Fibroblast of the aortic adventitia (primary cell): Measurements from ENCODE around the gene CENPP. TPM values are rescaled to one million over a fixed set of nuclear protein-coding genes. Genes with fewer than 3 reads are reported as not detected.

Source experiments
- DNase-seq: peaks from one replicate; pipeline ENCODE4 v3.0.0-alpha.2; 2010; ENCODE audit warnings: low read depth
- H3K4me3 ChIP-seq: 2 replicates; pipeline ENCODE4 v1.5.1; 2011; ENCODE audit warnings: low read depth, mild to moderate bottlenecking, control low read depth, low read length, moderate library complexity
- total RNA-seq: library from RNA; depleted of rRNA; stranded (reverse); fragments of >200 nt; gene quantifications from 2 replicates; pipeline ENCODE4 v1.2.3, GENCODE V29; 2012; ENCODE audit warnings: low replicate concordance
- TF ChIP-seq, protein P1 (sequence below): IDR thresholded peaks from 2 replicates; pipeline ENCODE4 v1.5.1; 2011; ENCODE audit warnings: mild to moderate bottlenecking, low read length, control low read depth, inconsistent platforms; ENCODE audit not compliant: insufficient read depth

Gene CENPP
- total RNA-seq, 1 donor = 19.3 TPM

DNA sequence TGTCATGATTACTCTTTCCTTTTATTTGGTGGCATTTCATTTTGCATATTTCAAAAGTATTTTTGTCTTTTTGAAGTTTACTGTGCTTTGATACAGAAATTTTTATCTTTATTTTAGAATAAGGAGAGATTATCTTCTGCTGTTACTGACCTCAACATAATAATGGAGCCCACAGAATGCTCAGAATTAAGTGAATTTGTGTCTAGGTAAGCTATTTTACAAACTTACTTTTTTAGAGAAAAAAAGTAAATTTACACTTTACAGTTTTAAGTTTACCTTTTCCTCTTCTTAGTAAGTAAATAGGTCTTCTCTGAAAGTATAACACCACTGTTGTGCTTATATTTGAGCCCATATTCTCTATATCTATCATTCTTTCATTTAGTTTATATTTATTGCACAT, 19.8 kb downstream of the CENPP start:
- no peak overlapping the region for H3K4me3 ChIP-seq
- DNase-seq = no peak
- TF ChIP-seq, protein P1, sequence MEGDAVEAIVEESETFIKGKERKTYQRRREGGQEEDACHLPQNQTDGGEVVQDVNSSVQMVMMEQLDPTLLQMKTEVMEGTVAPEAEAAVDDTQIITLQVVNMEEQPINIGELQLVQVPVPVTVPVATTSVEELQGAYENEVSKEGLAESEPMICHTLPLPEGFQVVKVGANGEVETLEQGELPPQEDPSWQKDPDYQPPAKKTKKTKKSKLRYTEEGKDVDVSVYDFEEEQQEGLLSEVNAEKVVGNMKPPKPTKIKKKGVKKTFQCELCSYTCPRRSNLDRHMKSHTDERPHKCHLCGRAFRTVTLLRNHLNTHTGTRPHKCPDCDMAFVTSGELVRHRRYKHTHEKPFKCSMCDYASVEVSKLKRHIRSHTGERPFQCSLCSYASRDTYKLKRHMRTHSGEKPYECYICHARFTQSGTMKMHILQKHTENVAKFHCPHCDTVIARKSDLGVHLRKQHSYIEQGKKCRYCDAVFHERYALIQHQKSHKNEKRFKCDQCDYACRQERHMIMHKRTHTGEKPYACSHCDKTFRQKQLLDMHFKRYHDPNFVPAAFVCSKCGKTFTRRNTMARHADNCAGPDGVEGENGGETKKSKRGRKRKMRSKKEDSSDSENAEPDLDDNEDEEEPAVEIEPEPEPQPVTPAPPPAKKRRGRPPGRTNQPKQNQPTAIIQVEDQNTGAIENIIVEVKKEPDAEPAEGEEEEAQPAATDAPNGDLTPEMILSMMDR = no peak

DNA sequence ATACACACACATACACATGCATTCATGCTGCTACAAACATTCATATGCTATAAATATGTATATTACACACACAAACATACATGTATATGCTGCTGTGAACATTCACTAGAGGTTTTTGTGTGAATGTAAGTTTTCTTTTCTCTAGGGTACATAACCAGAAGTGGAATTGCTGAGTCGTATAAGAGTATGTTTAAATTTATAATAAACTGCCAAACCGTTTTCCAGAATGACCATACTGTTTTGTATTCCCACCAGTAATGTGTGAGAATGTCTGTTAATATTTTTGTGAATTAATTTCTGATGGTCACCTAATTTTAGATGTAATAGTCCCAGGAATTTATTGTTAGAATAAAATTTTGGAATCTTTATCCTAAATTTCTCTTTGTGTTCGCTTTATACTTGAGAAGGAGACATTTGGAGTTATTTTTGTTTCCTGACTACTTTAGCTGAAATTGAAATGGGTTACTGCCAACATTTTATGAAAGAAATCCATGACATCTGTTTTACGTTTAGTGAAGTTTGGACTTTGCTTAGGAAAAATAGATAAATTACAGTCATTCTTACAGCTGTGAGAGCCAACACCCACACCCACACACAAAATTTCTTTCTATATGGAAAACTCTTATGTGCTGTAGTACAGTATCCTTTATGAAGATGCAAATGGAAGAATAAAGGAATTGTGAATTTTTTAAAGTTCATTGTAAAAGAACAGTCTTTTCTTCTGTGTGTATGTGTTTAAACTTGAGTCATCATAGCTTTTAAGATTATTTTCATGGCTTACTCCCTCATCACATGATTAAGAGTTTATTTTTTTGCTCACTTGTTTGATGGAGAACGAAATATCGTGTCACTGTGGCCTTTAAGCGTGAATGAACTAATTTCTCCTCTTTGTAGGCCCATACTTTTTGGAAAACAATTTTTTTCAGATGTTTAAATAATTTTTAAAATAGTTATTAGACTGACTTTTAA, 24.3 kb downstream of the CENPP start:
- peak; percentile 93 for DNase-seq
- H3K4me3 ChIP-seq = no peak overlapping the region
- TF ChIP-seq, protein P1 = no peak

DNA sequence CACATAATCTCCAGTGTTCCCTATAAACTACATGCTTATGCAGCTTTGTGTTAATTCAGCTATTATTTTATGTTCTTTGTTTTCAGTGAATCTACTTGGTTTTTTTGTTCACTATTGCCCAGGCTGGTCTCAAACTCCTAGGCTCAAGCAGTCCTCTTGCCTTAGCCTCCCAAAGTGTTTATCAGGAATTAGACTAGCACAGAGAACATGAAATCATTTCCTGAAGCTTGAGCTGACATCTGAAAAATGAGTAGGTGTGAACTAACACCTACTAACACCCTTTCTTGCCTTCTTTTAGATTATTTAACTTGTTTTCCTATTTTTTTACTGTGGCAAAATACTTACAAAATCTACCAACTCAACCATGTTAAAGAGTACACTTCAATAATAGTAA, 25.0 kb downstream of the CENPP start:
- no peak for DNase-seq
- TF ChIP-seq, protein P1 = no peak
- no peak overlapping the region for H3K4me3 ChIP-seq

DNA sequence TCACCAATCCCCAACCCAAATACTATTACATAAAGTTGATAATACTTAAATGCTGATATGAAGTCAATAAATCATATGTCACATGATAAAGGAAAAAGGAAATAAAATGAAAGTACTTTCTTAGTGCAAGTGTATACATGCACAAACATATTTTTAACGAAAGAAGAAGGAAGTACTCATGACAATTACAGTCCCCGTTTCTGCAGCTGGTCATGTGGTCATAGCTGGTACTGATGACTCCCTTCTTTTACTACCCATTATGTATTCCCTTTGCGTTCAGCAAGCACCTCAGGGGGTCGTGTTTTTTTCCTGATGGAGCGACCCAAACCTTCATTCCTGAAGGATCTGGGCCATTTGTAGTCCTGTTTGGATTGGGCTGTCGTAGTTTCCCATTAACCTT, 27.3 kb downstream of the CENPP start:
- H3K4me3 ChIP-seq = no peak overlapping the region
- TF ChIP-seq, protein P1 = no peak
- no peak for DNase-seq

DNA sequence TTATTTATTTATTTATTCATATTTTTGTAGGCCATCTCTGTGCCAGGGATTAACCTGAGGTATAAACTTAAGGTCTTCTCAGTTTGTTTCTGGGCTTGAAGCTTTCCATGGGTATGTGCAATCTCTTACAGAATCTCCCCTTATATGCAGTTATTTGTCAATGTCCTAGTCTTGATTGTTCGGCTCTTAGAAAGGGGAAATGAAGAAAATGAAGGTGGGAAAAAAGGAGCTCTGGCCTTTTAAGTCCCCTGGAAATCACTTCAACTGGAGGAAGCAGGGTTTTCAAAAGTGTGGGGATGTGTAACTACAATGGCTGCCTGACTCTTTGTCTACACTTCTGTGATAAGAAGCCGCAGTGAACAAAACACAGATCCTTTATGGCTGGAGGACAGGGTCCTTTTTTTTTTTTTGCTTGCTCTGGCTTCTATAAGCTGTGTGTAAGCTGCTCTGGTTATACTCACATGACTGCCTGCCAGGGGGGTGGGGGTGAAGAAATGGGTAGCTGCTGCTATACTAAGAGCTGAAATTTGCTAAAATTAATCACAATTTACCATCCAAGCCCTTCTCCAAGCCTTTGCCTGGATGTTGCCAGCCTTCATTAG, 33.7 kb downstream of the CENPP start:
- TF ChIP-seq, protein P1 = no peak
- no peak overlapping the region for H3K4me3 ChIP-seq
- peak; percentile 79 for DNase-seq

DNA sequence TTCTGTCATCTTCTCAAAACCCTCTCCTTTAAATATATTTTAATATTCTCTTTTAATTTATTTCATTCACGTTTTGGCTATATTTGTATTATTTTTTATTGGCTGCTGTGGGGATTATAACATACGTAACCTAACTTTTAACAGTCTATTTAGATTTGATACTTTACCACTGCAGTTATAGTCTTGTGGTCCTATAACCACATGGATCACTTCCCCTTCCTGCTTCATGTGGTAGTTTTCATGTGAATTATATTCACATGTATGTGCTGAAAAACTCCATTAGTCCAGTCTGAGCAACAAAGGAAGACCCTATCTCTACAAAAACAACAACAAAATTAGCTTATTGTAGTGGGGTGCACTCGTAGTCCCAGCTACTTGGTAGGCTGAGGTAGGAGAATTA, 34.3 kb downstream of the CENPP start:
- DNase-seq = no peak
- no peak overlapping the region for H3K4me3 ChIP-seq
- TF ChIP-seq, protein P1 = no peak
